ENCODE data around the gene LHX2.

Gene LHX2

GRCh38 chr9:124029617-124030016 is 18.0 kb downstream of the LHX2 start:
- Histone ChIP-seq H3K36me3 (ENCODE audit: insufficient read depth) (no peaks in the 10 kb centered on the region), H3K79me2 (ENCODE audit: insufficient read depth, low read depth) (no peaks in the 10 kb centered on the region), H4K20me1 (ENCODE audit: insufficient read depth) (no peaks in the 10 kb centered on the region), H3K9ac (no peak overlapping the region), H2AFZ (ENCODE audit: low read depth) (no peak overlapping the region), H3K4me1 (ENCODE audit: low read depth, poor library complexity, severe bottlenecking) (no peaks in the 10 kb centered on the region), H3K4me3 (IDR thresholded peaks at IDR 0.05; ENCODE audit: insufficient read depth, low read depth, low read length) (no peak overlapping the region), H3K27me3 (ENCODE audit: insufficient read depth, low read depth) (no peaks in the 10 kb centered on the region), H3K4me2 (no peak overlapping the region), H3K27ac (no peak overlapping the region)
- TF ChIP-seq CTCF (conservative IDR thresholded peaks at IDR 0.05; ENCODE audit: low read depth, low read length): no peak

- H3K4me2 ChIP-seq: no peak overlapping the region
- no peak for TF ChIP-seq CTCF (conservative IDR thresholded peaks at IDR 0.05; ENCODE audit: low read depth, low read length)
Observed at GRCh38 chr9:124030969-124031451, 19.4 kb downstream of the LHX2 start.

GRCh38 chr9:124032247-124032646 is 20.7 kb downstream of the LHX2 start:
- Histone ChIP-seq H3K4me1 (ENCODE audit: low read depth, poor library complexity, severe bottlenecking) (no peaks in the 10 kb centered on the region), H3K27me3 (ENCODE audit: insufficient read depth, low read depth) (no peaks in the 10 kb centered on the region), H3K9ac (no peak overlapping the region), H3K79me2 (ENCODE audit: insufficient read depth, low read depth) (no peaks in the 10 kb centered on the region), H3K27ac (no peak overlapping the region), H4K20me1 (ENCODE audit: insufficient read depth) (no peaks in the 10 kb centered on the region), H3K36me3 (ENCODE audit: insufficient read depth) (no peaks in the 10 kb centered on the region), H3K4me3 (IDR thresholded peaks at IDR 0.05; ENCODE audit: insufficient read depth, low read depth, low read length) (no peak overlapping the region), H2AFZ (ENCODE audit: low read depth) (no peak overlapping the region), H3K4me2 (no peak overlapping the region)
- no peak for TF ChIP-seq CTCF (conservative IDR thresholded peaks at IDR 0.05; ENCODE audit: low read depth, low read length)

More at GRCh38 chr9:124030969-124031451, 19.4 kb downstream of the LHX2 start:
- Histone ChIP-seq H4K20me1 (ENCODE audit: insufficient read depth) (no peaks in the 10 kb centered on the region), H3K27me3 (ENCODE audit: insufficient read depth, low read depth) (no peaks in the 10 kb centered on the region), H3K4me3 (IDR thresholded peaks at IDR 0.05; ENCODE audit: insufficient read depth, low read depth, low read length) (no peak overlapping the region), H3K4me1 (ENCODE audit: low read depth, poor library complexity, severe bottlenecking) (no peaks in the 10 kb centered on the region), H3K36me3 (ENCODE audit: insufficient read depth) (no peaks in the 10 kb centered on the region), H3K27ac (no peak overlapping the region), H2AFZ (ENCODE audit: low read depth) (no peak overlapping the region), H3K9ac (no peak overlapping the region), H3K79me2 (ENCODE audit: insufficient read depth, low read depth) (no peaks in the 10 kb centered on the region)

- no peaks in the 10 kb centered on the region for H3K36me3 ChIP-seq (ENCODE audit: insufficient read depth)
- no peak overlapping the region for H3K9ac ChIP-seq
- no peaks in the 10 kb centered on the region for H3K27me3 ChIP-seq (ENCODE audit: insufficient read depth, low read depth)
- H2AFZ ChIP-seq (ENCODE audit: low read depth): no peak overlapping the region
- no peak overlapping the region for H3K4me3 ChIP-seq (IDR thresholded peaks at IDR 0.05; ENCODE audit: insufficient read depth, low read depth, low read length)
- H3K4me1 ChIP-seq (ENCODE audit: low read depth, poor library complexity, severe bottlenecking): no peaks in the 10 kb centered on the region
- H4K20me1 ChIP-seq (ENCODE audit: insufficient read depth): no peaks in the 10 kb centered on the region
- no peak for TF ChIP-seq CTCF (conservative IDR thresholded peaks at IDR 0.05; ENCODE audit: low read depth, low read length)
- no peak overlapping the region for H3K4me2 ChIP-seq
- H3K79me2 ChIP-seq (ENCODE audit: insufficient read depth, low read depth): no peaks in the 10 kb centered on the region
- no peak overlapping the region for H3K27ac ChIP-seq
Observed at GRCh38 chr9:124033348-124033747, 21.8 kb downstream of the LHX2 start.
